ENCODE data around the gene PKD2. TPM values are rescaled to one million over a fixed set of nuclear protein-coding genes. Genes with fewer than 3 reads are reported as not detected.

PKD2 gene
- polyA plus RNA-seq, 1 of the 3 experiments (the other 2 are of a cell fraction): 44.6 TPM

GRCh38 chr4:87965501-87965975 lies 41.9 kb upstream of the PKD2 start:
- Histone ChIP-seq H3K9me3 (no peaks in the 10 kb centered on the region), H3K9me2 (no peaks in the 10 kb centered on the region), H3K4me1 (ENCODE audit: control insufficient read depth in 1 of 2, insufficient read depth in 2 of 2, low read depth in 1 of 2, low read length in 1 of 2) (no peaks in the 10 kb centered on the region; a peak in 1 of 4 replicates), H3K36me3 (replicated peaks in 1 of 2; ENCODE audit: control insufficient read depth in 1 of 2, insufficient read depth in 2 of 2, low read length in 1 of 2) (no peaks in the 10 kb centered on the region), H3K4me3 (ENCODE audit: low read depth in 2 of 2, low read length in 1 of 2) (no peak overlapping the region), H2AFZ (ENCODE audit: low read depth) (no peak overlapping the region), H3K27me3 (ENCODE audit: insufficient read depth) (no peaks in the 10 kb centered on the region), H3F3A (replicated peaks; ENCODE audit: insufficient read depth) (no peaks in the 10 kb centered on the region), H3K4me2 (no peak overlapping the region), H4K20me1 (ENCODE audit: insufficient read depth) (no peaks in the 10 kb centered on the region), H3K9ac (no peak overlapping the region), H3K79me2 (ENCODE audit: insufficient read depth) (no peaks in the 10 kb centered on the region), H3K27ac (ENCODE audit: low read depth in 2 of 2, low read length in 1 of 2) (no peak overlapping the region)
- CTCF ChIA-PET: interaction anchor here (3.9 to 4.8 kb wide), 2 partner anchors 8 to 113 kb away, joined by 24 to 26 read pairs; no protein-coding TSS in a partner anchor
- no peak for TF ChIP-seq FOSL2 (IDR thresholded peaks at IDR 0.05; ENCODE audit: borderline replicate concordance, low read depth)
- TF ChIP-seq CHD2 (IDR thresholded peaks at IDR 0.05; ENCODE audit: low read length, partially characterized antibody): no peak
- no peak for TF ChIP-seq NRF1 (IDR thresholded peaks at IDR 0.05; ENCODE audit: low read depth, low read length)
- TF ChIP-seq RXRA (IDR thresholded peaks at IDR 0.05; ENCODE audit: borderline replicate concordance, low read depth): no peak
- no peak for TF ChIP-seq SIN3A (IDR thresholded peaks at IDR 0.05; ENCODE audit: borderline replicate concordance, low read depth, low read length)
- TF ChIP-seq FOXM1 (IDR thresholded peaks at IDR 0.05; ENCODE audit: low read depth): no peak
- 75% methylated on average over 7 of the region's 21 CpGs for WGBS (ENCODE audit: low lambda C conversion rate)
- DNase-seq: no peak
- POLR2A ChIA-PET: no interaction called here

- no peak overlapping the region for H3K4me2 ChIP-seq
- H3K79me2 ChIP-seq (ENCODE audit: insufficient read depth): no peaks in the 10 kb centered on the region
- H4K20me1 ChIP-seq (ENCODE audit: insufficient read depth): no peaks in the 10 kb centered on the region
- no peaks in the 10 kb centered on the region for H3K9me3 ChIP-seq
- no peak for DNase-seq
- H3K27me3 ChIP-seq (ENCODE audit: insufficient read depth): no peaks in the 10 kb centered on the region
- H3K36me3 ChIP-seq (replicated peaks in 1 of 2; ENCODE audit: control insufficient read depth in 1 of 2, insufficient read depth in 2 of 2, low read length in 1 of 2): no peaks in the 10 kb centered on the region
- no peaks in the 10 kb centered on the region for H3F3A ChIP-seq (replicated peaks; ENCODE audit: insufficient read depth)
- TF ChIP-seq GABPA (IDR thresholded peaks at IDR 0.05; ENCODE audit: low read depth) (no peak), CHD2 (IDR thresholded peaks at IDR 0.05; ENCODE audit: low read length, partially characterized antibody) (no peak), USF2 (IDR thresholded peaks at IDR 0.05; ENCODE audit: borderline replicate concordance, low read depth, low read length) (no peak), RAD21 (IDR thresholded peaks at IDR 0.05; ENCODE audit: low read length) (no peak), MXI1 (IDR thresholded peaks at IDR 0.05; ENCODE audit: low read depth, low read length) (no peak), PBX3 (IDR thresholded peaks at IDR 0.05) (no peak), RFX5 (IDR thresholded peaks at IDR 0.05; ENCODE audit: low read length) (no peak), TCF12 (IDR thresholded peaks at IDR 0.05) (no peak), RXRA (IDR thresholded peaks at IDR 0.05; ENCODE audit: borderline replicate concordance, low read depth) (no peak), EZH2phosphoT487 (IDR thresholded peaks at IDR 0.05; ENCODE audit: borderline replicate concordance, low read depth) (no peak)
- ChIA-PET CTCF (interaction anchor here (2.9 to 3.9 kb wide), 2 partner anchors 7 to 118 kb away, joined by 15 to 26 read pairs; no protein-coding TSS in a partner anchor), POLR2A (no interaction called here)
- H3K27ac ChIP-seq (ENCODE audit: low read depth in 2 of 2, low read length in 1 of 2): no peak overlapping the region
- no peaks in the 10 kb centered on the region for H3K9me2 ChIP-seq
- H3K4me3 ChIP-seq (ENCODE audit: low read depth in 2 of 2, low read length in 1 of 2): no peak overlapping the region
- no peak overlapping the region for H2AFZ ChIP-seq (ENCODE audit: low read depth)
- H3K9ac ChIP-seq: no peak overlapping the region
- no peaks in the 10 kb centered on the region; a peak in 1 of 4 replicates for H3K4me1 ChIP-seq (ENCODE audit: control insufficient read depth in 1 of 2, insufficient read depth in 2 of 2, low read depth in 1 of 2, low read length in 1 of 2)
- 56% methylated on average over 2 of the region's 9 CpGs for WGBS (ENCODE audit: low lambda C conversion rate)
These were observed 41.3 kb upstream of the PKD2 start for GRCh38 chr4:87966095-87966496.

Data from SK-N-SH (cell line).